T-helper 2 cell (primary cell): ENCODE data around the gene RNF150.

ENCODE experiments used
- DNase-seq, 5 experiments: peaks; one replicate each; pipeline versions ENCODE4 v3.0.0 to v3.0.0-alpha.2; 2012 to 2022

The RNF150 gene

DNA sequence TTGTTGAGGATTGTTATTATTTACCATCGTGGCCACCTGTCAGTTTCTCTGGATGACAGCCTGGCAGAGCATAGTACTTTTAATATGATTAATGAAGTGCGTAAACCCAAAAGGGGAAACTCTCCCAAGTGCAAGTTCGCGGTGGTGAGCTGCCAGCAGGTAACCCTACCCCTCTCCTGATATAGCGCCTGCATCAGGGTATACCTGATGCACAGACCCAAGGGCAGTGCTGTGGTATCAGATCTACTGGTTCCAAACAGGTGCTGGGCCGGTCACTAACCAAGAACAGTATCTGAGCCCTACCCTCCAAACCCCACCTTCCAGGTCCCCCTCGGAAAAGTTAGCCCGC is 1.6 kb downstream of the RNF150 start:
- no peak for DNase-seq

DNA sequence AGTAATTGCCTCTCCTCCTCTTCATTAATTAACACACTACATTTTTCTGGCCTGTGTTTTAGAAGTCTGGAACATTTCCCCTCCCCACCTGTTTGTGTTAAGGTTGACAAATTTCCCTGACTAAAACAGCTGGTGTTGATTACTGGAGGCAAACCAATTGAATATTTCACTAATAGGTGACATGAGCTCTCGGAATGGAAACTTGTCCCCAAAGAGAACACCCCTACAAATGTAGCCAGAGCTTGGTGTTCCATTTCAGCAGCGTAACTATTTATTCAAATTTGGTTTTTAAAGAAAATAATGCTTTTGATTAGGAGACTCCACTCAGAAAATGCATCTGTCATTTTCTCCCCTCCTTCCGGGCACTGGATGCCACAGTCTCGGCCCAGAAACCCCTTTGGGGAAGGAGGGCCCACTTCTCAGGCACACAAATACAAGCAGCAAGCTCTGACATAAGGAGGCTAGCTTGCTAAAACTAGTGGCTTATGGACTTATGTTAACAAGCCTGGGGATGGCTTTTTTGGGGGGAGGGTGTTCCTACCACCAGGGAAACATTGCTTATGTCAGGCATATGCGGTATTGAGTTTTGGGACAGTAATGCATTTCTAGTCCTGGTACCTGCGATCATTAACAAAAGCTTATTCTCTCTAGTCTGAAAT is 2.2 kb downstream of the RNF150 start:
- DNase-seq = no peak

DNA sequence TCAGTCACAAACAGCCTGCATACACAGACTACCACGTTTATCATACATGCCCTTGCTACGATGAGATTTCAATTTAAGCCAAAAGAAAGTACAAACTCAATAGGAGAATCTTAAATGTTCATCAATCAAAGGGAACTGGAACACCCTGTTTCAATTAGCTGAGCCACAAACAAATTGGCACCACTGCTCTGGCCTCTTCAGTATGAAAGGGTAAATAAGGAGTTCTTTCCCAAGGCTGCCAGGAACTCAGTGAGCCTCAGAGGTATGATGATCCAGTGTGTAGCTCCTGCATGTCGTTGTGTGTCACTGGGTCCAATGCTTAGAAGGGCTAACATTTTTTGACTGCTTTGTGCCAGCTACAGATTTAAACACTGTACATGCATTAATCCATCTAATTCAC is 5.4 kb downstream of the RNF150 start:
- DNase-seq = no peak

DNA sequence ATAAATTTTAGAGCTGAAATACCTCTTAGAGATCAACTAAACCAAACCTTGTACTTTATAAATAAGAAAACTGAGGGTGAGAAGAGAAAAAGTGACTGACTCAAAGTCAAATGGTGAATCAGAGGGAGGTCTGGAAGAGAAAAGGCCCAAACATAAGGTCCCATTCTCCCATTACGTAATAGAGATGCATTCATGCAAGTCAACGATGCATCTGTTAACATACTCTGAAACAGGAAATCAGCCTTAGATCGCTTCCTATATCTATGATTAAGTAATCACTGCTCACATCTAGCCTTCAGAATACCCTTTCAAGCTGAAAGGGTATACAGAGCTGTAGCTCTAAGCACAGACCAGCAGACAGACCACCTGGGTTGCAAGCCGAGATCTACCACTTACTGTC is 6.5 kb downstream of the RNF150 start:
- no peak for DNase-seq

DNA sequence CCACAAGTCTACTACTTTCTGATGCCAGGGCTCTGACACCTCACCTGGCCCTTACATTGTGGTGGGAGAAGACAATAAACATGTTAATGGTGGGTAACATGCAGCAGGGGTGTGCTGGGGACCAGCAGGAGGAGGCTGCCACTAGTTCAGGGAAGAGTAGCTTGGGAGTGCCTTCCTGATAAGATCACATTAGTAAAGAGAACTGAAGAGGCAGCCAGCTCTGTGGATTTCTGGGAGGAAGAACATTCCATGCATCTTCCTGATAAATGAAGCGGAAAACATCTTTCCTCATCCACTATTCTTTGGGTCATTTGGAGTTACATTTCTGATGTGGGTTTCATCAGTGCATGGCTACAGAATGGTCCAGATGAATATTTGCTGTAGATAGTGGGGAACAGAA is 9.0 kb downstream of the RNF150 start:
- no peak for DNase-seq

DNA sequence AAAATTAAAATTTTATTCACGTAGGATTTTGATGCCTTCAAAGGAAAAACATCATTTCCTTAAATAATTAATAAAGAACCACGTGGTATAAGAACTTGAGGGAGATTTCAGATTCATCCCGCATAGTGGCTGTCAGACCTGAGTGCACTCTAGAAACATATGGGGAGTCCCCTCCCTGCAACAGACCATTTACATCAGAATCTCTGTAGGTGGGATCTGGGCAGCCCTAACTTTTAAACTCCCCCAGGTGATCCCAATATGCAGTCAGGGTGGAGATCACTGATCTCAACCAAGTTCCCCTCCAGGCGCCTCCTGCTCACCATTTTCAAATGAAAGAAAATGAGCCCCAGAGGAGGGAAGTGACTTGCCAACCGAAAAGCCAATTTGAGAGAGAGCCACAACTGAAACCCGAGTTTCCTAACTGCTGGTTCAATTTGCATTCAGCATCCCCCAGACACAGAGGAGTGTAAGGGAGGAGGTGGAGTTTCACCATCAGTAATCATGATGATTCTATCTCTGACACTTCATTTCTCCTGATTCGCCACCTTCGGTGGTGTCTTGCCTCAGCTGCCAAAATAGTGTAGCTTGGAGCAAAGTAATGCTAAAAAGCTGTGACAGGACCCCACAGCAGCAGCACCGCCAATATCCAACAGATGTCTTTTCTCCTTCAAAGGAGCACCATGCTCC is 11.4 kb downstream of the RNF150 start:
- DNase-seq = no peak

DNA sequence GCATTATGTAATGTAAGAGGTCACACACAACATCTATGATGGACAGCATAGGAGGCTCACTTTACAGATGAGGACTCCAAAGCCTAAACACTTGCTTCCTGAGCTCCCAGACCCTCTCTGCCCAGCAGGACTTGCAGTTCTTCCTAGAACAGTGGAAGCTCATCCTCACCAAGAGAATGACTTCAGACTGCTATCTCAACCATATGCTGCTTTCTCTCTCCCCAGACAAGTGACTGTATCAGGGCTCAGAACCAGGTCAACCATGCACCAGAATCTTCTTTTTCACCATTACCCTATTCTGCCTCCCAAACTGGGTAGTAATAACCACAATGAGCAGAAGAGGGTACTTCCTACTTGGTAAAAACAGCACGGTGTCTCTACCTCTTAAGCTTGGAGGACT is 12.2 kb downstream of the RNF150 start:
- no peak for DNase-seq

DNA sequence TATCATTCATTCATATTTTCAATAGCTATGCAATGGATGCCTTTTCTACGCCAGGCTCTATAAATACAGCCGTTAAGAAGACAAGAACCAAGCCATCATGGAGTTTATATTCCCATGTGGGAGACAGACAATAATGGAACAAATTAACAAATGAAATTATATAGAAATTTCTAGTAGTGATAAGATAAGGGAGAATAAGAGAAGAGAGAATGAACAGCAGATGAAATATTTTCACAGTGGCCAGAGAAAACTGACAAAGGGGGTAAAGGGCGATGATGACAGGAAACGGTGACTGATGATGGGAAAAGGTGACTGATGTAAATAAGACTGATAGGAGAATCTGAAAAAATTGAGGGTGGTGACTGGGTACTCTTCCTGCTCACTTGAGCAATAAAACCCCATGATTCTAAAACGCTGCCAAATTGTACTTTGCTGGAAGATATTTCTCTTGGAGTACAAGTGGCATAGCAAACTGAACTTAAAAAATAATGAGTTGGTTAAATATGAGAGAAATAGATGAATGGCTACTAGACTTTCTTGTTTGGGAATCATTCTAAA is 13.2 kb downstream of the RNF150 start:
- no peak for DNase-seq

DNA sequence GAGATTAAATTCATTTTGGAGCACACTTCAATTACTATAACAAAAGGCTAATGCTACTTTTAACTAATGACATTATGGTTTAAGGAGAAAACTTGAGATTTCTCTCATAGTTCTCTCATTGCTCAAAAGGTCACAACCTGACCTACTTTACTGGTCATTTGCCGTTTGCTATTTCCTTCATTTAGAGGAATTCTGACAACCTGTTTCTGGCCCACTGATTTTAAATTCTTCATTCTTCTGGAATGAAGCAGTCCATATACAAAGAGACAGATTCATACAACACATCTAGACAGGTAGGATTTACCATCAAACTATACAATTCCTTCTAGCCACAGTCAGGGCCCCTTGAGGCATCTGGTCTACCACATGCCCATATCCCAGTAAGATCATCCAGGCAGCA is 14.2 kb downstream of the RNF150 start:
- no peak for DNase-seq

DNA sequence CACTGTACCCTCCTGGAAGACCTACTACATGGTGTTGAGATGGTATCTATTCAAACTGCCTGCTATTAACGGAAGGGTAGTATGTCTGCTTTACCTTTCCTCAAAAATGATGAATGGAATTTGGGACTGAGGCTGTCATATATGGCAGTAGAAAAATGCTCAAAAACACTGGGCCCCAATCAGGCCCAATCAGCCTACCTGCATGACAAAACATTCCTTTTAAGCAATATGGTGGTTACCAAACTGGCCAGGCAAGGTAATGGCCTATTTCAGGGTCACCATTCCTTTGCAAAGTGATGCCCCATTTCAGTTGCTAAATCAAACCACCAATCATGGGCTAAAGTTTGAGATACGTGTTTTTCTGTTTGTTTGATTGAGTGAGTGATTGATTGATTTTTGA is 14.9 kb downstream of the RNF150 start:
- DNase-seq = no peak

DNA sequence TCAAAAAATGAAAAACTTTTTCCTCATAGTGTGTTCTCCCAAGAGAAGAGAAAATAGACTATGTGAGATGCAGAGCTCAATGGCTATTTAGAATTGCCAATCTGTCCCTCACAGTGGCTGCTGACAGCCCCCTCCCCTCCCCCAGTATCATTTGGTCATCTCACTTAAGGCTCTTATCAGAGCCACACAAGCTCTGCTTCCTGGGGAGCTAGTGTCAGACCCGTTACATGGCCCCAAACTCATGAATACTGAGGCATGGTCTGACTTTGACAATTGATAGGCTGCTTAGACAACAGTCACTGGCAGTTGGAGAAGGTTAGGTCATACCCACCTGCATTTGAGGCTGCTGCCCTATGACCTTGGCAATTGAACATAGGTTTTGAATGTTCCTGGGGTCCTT is 15.3 kb downstream of the RNF150 start:
- no peak for DNase-seq

DNA sequence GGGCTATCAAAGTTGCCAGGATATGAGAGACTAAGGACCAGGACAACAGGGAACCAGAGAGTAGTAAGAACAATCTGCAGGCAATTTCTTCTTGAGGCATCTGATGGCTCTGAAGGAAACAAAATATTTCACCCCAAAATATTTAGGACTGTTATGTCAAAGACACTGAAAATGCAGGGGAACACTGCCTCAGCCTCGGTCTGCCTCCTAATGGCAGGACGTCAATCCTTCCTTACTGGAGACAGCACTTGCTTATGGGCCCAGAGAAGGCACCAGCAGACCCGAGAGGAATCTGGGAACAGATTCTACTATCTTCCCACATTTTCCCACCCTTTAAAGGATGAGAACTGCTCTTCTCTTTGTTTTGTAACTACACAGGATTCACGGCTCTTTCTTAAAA is 23.3 kb downstream of the RNF150 start:
- DNase-seq = no peak

DNA sequence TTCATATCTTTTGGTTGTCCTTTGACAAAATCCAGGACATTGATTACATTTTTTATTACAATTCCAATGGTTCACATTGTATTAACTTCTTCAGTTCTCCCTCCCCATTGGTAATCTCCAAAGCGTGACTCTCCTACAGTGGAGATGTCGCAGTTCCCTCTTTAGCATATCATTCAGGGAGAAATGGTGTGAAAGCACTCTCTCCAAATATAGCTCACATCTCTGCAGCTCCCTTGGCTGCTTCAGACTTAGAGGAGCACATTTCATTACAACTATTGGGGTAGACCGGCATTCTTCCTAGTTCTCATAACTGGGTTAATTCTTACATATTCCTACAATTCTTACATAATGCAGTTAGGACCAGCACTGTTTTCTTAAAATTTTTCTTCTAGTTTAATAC is 25.3 kb downstream of the RNF150 start:
- DNase-seq = no peak

DNA sequence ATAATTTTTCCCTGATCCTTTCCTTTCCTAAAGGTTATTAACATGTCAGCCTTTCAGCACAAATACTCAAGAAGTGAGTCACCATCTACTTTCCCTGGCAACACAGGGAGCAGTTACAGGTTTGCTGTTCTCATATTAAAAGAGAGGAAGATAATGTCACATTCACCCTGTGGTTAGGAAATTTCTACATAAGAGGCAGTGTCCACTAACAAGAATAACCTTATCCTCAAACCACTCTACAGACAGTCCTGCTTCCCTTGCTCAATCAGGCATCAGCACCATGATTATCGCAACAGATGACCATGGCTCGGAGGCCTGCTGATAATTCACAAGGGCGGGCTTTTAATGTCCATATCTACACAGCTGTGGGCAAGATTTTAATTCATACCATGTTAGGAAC is 30.9 kb downstream of the RNF150 start:
- no peak for DNase-seq

DNA sequence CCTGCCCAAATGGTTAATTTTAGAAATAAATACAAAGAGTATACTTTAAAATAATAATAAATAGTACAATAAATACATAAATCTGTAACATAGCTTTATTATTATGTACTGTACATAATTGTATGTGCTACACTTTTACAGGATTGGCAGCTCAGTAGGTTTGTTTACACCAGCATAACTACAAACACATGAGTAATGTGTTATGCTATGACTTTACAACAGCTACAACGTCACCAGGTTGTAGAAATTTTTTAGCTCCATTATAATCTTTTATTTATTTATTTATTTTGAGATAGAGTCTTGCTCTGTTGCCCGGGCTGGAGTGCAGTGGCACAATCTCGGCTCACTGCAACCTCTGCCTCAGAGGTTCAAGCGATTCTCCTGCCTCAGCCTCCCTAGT is 31.8 kb downstream of the RNF150 start:
- no peak for DNase-seq

DNA sequence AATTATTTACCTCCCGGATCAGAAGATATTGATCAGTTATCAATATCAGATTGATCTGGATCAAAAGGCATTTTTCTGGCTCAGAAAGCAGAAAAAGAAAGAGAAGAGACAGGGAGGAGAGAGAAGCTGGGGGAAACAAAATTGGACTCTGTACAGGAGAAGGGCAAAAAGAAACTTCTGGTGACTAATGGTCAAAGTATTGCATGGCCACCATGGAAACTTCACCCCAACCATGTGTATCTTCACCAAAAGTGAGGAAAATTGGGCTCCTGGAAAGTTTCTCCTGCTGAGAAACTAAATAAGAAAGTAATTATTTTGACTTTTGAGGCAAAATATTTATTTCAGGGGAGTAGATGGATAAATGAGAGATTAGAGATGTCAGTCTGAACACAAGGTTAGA is 33.9 kb downstream of the RNF150 start:
- DNase-seq = no peak

DNA sequence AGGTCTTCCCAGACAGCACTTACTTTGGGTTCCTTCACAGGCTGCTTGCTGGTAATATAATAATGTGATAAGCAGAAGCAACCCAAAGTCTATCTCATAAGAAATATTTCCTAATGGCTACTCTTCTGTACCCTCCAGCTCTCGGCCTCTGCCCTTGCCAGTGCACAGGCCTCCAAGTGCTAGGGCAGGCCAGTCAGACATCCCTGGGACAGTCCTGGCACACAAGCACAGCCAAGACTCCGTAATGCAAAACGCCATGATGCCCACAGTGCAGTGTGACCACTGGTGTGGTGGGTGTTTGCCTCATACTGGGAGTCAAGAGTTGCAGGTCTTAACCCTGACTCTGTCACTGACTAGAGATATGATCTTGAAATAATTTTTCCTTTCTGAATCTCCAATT is 35.1 kb downstream of the RNF150 start:
- no peak for DNase-seq

DNA sequence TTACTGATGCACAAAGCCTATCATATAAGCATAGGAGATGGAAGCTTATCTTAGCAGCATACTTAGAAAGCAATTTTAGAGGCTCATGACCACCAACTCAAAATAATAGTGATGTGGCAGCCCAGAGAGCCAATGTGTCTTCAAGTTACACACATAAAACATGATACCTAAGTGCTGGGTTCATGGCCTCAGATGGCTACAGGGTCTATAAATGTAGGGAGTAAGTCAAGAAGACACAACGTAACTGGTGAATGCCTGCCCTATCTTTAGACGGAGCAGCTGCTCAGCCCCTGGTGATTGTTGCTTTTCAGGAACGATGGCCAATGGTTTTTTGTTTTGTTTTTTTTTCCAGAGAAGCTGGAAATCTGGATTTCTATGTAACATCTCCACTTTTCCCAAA is 42.8 kb downstream of the RNF150 start:
- DNase-seq = no peak

DNA sequence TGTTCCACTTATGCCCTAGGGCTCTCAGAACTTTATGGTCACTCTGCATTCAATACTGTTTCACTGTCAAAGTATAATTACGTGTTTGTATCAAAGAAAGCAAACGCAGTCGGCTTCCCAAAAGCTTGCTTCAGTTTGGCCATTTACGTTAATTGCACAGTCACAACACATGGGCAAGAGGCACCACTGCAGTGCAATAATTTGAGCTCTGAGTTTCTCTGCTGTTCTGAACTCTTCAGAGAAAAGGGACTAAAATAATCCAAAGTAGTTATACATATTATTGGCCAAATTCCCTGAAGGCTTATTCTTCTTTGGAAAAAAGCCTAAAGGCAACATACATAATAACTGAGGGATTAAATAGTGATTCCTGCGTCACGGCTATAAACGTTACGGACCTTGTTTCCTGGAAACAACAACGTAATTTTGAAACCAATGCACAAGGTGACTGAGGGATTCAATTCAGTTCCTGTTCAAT is 51.3 kb downstream of the RNF150 start:
- no peak for DNase-seq

DNA sequence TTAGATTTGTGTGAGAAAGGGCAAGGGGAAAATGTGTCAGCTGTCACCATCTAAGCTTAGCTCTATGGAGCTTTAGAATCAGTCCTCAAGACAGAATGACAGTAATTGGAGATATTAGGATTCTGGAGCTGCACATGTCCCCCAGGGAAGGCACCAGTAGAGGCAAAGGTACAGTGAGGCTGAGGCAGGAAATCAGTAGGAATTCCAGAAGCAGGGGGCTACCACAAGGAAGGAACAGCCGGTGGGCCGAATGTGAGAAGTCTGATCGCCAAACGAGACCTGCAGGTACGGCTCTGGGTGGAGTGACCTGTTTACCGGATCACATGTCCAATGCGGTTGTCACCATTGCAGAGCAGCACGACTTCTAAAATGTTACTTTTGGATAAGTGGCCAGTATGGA is 52.6 kb downstream of the RNF150 start:
- DNase-seq = no peak

DNA sequence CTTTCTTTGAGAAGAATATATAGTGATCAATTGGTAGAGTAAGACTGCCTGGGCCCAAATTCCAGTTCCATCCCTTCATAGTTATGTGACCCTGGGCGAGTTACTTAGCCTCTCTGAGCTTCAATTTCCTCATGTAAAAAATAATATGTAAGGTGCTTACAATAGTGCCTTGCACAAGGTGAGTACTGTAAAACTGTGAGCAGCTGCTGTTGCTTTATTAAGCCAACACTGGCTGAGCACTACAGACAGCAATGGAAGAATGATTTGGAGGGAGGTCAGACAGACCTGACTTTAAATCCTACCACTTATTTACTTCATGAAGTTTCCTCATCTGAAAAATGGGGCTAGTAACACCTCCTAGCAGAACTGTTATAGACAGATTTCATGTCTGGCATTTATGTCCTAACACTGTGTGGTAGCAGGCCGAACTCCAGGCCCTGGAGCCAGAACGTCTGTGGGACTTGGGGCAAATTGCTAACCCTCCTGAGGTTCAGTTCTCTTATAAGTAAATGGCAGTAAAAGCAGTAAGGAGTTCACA is 53.8 kb downstream of the RNF150 start:
- no peak for DNase-seq

DNA sequence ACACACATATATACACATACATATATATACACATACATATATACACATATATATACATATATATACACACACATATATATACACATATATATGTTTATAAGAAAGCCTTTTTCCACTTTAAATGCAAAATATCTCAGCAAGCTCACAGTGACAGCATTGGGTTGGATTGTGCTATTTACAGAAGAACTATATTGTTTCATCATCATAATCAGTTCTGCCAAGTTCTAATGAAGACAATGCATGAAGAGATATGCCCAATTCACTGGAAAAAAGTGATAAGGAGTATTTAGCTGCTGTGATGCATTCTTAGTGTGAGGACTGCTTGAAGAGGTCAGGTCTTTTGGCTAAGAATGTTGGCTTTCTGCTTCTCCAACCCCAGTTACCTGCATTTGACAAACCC is 54.4 kb downstream of the RNF150 start:
- no peak for DNase-seq

DNA sequence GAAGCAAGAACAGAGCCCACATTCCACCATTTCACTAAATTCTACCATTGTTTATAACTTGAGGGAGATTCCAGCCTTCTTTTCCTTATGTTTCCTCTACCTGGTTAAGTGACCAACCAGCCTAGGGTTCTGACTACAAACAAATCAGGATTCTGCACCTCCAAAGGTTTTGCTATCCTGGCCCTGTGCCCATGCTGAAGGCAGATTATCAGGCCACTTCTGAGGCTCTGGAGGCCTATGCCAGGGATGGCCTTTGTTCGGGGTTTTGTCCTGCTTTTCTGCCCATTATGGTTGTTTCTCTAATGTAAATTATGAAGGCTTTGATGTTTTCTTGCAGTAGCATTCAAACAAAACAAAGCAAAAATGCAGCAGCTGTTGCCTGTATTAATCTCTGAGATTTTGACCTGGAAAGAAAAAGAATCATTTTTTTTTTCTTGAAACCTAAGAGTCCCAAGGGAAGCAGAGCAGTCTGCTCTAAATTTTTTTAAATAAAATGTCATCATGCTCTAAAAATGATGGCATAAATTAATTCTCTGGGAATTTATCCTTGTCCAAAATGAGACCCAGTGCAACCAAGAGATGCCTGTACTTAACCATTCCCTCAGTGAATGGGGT is 55.6 kb downstream of the RNF150 start:
- no peak for DNase-seq

DNA sequence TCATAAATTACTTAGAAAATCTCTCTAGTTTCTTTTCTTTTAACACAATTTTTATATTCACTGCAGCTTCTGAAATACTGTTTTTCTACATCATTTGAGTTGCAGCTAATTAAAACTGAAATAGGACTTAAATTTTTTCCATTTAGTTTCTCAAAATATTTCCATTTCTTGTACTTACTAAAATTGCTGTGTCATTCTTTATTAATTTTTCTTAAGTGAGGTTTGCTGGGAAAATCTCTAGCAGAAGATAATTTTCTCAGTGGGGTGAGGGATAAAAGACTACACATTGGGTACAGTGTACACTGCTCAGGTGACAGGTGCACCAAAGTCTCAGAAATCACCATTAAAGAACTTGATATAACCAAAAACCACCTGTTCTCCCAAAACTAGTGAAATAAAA is 57.7 kb downstream of the RNF150 start:
- no peak for DNase-seq
